GM23338 (cell line): ENCODE measurements around the gene PTPN6. TPM values are rescaled to one million over a fixed set of nuclear protein-coding genes. Genes with fewer than 3 reads are reported as not detected.
A peak's percentile ranks its signal among the peaks of the same experiment; 100 is the strongest.

Source experiments
- ATAC-seq: fragments of 200-7000 bp; cut with Tn5 transposase; 3 replicates; pipeline ENCODE4 v1.9.1; 2020
- DNase-seq: peaks from one replicate; pipeline ENCODE4 v3.0.0-alpha.2; 2015; ENCODE audit warnings: low spot score
- H2AFZ ChIP-seq: fragments of 200-600 bp; sonication (generic); 2 replicates; pipeline ENCODE4 v1.8.0; 2016; ENCODE audit warnings: antibody characterized with exemption, mild to moderate bottlenecking, moderate library complexity
- H3F3A ChIP-seq: fragments of 200-600 bp; sonication (generic); replicated peaks from 2 replicates; pipeline ENCODE4 v1.8.0; 2017; ENCODE audit warnings: antibody characterized with exemption, mixed run types, low read depth
- H3K27ac ChIP-seq: fragments of 200-600 bp; sonication (generic); 2 replicates; pipeline ENCODE4 v1.6.1; 2016; ENCODE audit warnings: low read depth
- H3K27me3 ChIP-seq: fragments of 200-600 bp; sonication (generic); 2 replicates; pipeline ENCODE4 v1.8.0; 2016; ENCODE audit warnings: mild to moderate bottlenecking, mixed run types, moderate library complexity; ENCODE audit not compliant: insufficient read depth
- H3K36me3 ChIP-seq: fragments of 200-600 bp; sonication (generic); 2 replicates; pipeline ENCODE4 v1.8.0; 2016; ENCODE audit warnings: mild to moderate bottlenecking; ENCODE audit not compliant: insufficient read depth
- H3K4me1 ChIP-seq: fragments of 200-600 bp; sonication (generic); 2 replicates; pipeline ENCODE4 v1.8.0; 2016; ENCODE audit warnings: mild to moderate bottlenecking, moderate library complexity; ENCODE audit not compliant: insufficient read depth
- H3K4me2 ChIP-seq: fragments of 200-600 bp; sonication (generic); 2 replicates; pipeline ENCODE4 v1.7.1; 2017; ENCODE audit warnings: mixed run types
- H3K4me3 ChIP-seq: fragments of 200-600 bp; sonication (generic); 2 replicates; pipeline ENCODE4 v1.6.1; 2016; ENCODE audit warnings: mixed run types
- H3K79me2 ChIP-seq: fragments of 200-600 bp; sonication (generic); replicated peaks from 2 replicates; pipeline ENCODE4 v1.8.0; 2017; ENCODE audit warnings: mild to moderate bottlenecking; ENCODE audit not compliant: insufficient read depth
- H3K9me2 ChIP-seq: fragments of 200-600 bp; sonication (generic); 2 replicates; pipeline ENCODE4 v1.8.0; 2017; ENCODE audit not compliant: insufficient read depth
- H4K20me1 ChIP-seq: fragments of 200-600 bp; sonication (generic); replicated peaks from 2 replicates; pipeline ENCODE4 v1.8.0; 2017; ENCODE audit warnings: mild to moderate bottlenecking; ENCODE audit not compliant: insufficient read depth
- H3K27ac Mint-ChIP-seq: 2 replicates; pipeline ENCODE4 v1.8.0; 2020; ENCODE audit warnings: inconsistent platforms, mild to moderate bottlenecking, moderate library complexity, mixed read lengths
- H3K27me3 Mint-ChIP-seq: 3 replicates; pipeline ENCODE4 v1.8.0; 2022; ENCODE audit warnings: low read depth, mild to moderate bottlenecking, moderate library complexity, mixed read lengths, inconsistent platforms; ENCODE audit not compliant: insufficient read depth, poor library complexity
- H3K36me3 Mint-ChIP-seq: 3 replicates; pipeline ENCODE4 v1.8.0; 2021; ENCODE audit warnings: low read depth, mild to moderate bottlenecking, inconsistent platforms, moderate library complexity, mixed read lengths
- H3K4me1 Mint-ChIP-seq: 3 replicates; pipeline ENCODE4 v1.8.0; 2020; ENCODE audit warnings: mild to moderate bottlenecking, inconsistent platforms, mixed read lengths
- H3K4me3 Mint-ChIP-seq: 3 replicates; pipeline ENCODE4 v1.8.0; 2021; ENCODE audit warnings: moderate library complexity, mild to moderate bottlenecking, inconsistent platforms, mixed read lengths
- H3K9me3 Mint-ChIP-seq: 3 replicates; pipeline ENCODE4 v1.8.0; 2020; ENCODE audit warnings: moderate library complexity, mild to moderate bottlenecking, inconsistent platforms, mixed read lengths
- CTCF ChIP-seq, 2 experiments: fragments of 200-600 bp in 1 of 2; sonication (generic) in 1 of 2; conservative IDR thresholded peaks; 2 replicates each; pipeline versions ENCODE4 v1.5.1 to v1.6.1; 2016 to 2017; ENCODE audit warnings: antibody characterized with exemption in 2 of 2, low read depth in 2 of 2, mild to moderate bottlenecking in 2 of 2, moderate library complexity in 1 of 2
- EZH2 ChIP-seq: fragments of 200-600 bp; sonication (generic); IDR thresholded peaks from one replicate; pipeline ENCODE4 v1.8.0; 2017; ENCODE audit warnings: antibody characterized with exemption, mild to moderate bottlenecking, low read depth; ENCODE audit not compliant: unreplicated experiment
- JUNB ChIP-seq: IDR thresholded peaks from one replicate; pipeline ENCODE4 v1.6.1; 2016; ENCODE audit warnings: antibody characterized with exemption; ENCODE audit not compliant: unreplicated experiment
- NANOG ChIP-seq: IDR thresholded peaks from 2 replicates; pipeline ENCODE4 v1.6.1; 2016; ENCODE audit warnings: antibody characterized with exemption, borderline replicate concordance
- REST ChIP-seq: IDR thresholded peaks from one replicate; pipeline ENCODE4 v1.6.1; 2018; ENCODE audit warnings: antibody characterized with exemption; ENCODE audit not compliant: unreplicated experiment
- ZNF331 ChIP-seq: fragments of 250-450 bp; sonication (Bioruptor Pico); IDR thresholded peaks from 2 replicates; pipeline ENCODE4 v1.5.0; 2020; ENCODE audit warnings: low read depth, mild to moderate bottlenecking, moderate library complexity
- ZNF462 ChIP-seq: fragments of 250-450 bp; sonication (Bioruptor Pico); IDR thresholded peaks from 2 replicates; pipeline ENCODE4 v1.5.0; 2020; ENCODE audit warnings: mild to moderate bottlenecking, moderate library complexity
- polyA plus RNA-seq: library from polyadenylated mRNA; unstranded; fragments of >200 nt; fragmentation: Nextera tagmentation; extraction: Ambion mirVana; gene quantifications from 2 replicates; pipeline ENCODE4 v1.2.1, GENCODE V29; 2016
- total RNA-seq: library from RNA; depleted of rRNA; stranded (reverse); fragments of >200 nt; shearing (Covaris generic); gene quantifications from 2 replicates; pipeline ENCODE4 v1.2.3, GENCODE V29; 2014

Gene PTPN6
- total and polyA plus RNA-seq, 2 experiments from 2014 or later, result 25.3 to 35.4 TPM

- Histone ChIP-seq H3K27me3 (no peaks in the 10 kb centered on the region), H3F3A (0 out of 2 replicates have a peak, but pooled peaks cover 5% of the 10 kb centered on the region), H4K20me1 (peaks cover 17% of the 10 kb centered on the region), H3K4me3 (no peak overlapping the region), H3K4me2 (no peak overlapping the region), H3K36me3 (peaks cover 4% of the 10 kb centered on the region), H2AFZ (no peak overlapping the region), H3K9me2 (no peaks in the 10 kb centered on the region), H3K4me1 (no peaks in the 10 kb centered on the region), H3K79me2 (no peaks in the 10 kb centered on the region), H3K27ac (0 out of 2 replicates have a peak overlapping the region, but pooled peaks have one; percentile 10)
- Mint-ChIP-seq H3K4me3 (no peak overlapping the region), H3K4me1 (peaks cover 4% of the 10 kb centered on the region; the same call in 1 of the 3 replicates), H3K36me3 (peaks cover 12% of the 10 kb centered on the region), H3K27me3 (peaks cover 4% of the 10 kb centered on the region), H3K9me3 (no peaks in the 10 kb centered on the region), H3K27ac (no peak overlapping the region; the same call in 1 of the 2 replicates)
- TF ChIP-seq REST (no peak), ZNF462 (CRISPR knock-in tag) (no peak), ZNF331 (CRISPR knock-in tag) (no peak), NANOG (no peak), CTCF (conservative IDR thresholded peaks at IDR 0.05; ENCODE audit: low read depth in 2 of 2) (no peak), JUNB (no peak), EZH2 (no peak)
- ATAC-seq (no peak), DNase-seq (no peak)
These were observed 36.9 kb downstream of the PTPN6 start for GRCh38 chr12:6987956-6988553.
